Mesenchymal stem cell (in vitro differentiated cells and primary cell): ENCODE data around the gene KIF26A.

Source experiments
- DNase-seq: peaks from one replicate; pipeline ENCODE4 v3.0.0-alpha.2; 2013
- H2AFZ ChIP-seq: one replicate; pipeline ENCODE4 v1.6.1; 2013; ENCODE audit warnings: low read depth, mild to moderate bottlenecking, control low read depth, inconsistent platforms, low read length, moderate library complexity
- H2AK5ac ChIP-seq: 2 replicates; pipeline ENCODE4 v1.6.1; 2013; ENCODE audit warnings: low read length, moderate library complexity, mild to moderate bottlenecking, inconsistent platforms; ENCODE audit not compliant: severe bottlenecking
- H2BK120ac ChIP-seq: one replicate; pipeline ENCODE4 v1.6.1; 2013; ENCODE audit warnings: low read depth, mild to moderate bottlenecking, inconsistent platforms, low read length, moderate library complexity
- H2BK12ac ChIP-seq, 2 experiments: one replicate each; pipeline ENCODE4 v1.6.1; 2013; ENCODE audit warnings: inconsistent platforms in 2 of 2, low read length in 2 of 2, mild to moderate bottlenecking in 2 of 2, moderate library complexity in 2 of 2, control low read depth in 1 of 2
- H2BK15ac ChIP-seq: one replicate; pipeline ENCODE4 v1.6.1; 2013; ENCODE audit warnings: mild to moderate bottlenecking, low read depth, inconsistent platforms; ENCODE audit not compliant: poor library complexity, severe bottlenecking
- H2BK5ac ChIP-seq: 2 replicates; pipeline ENCODE4 v1.6.1; 2013; ENCODE audit warnings: low read depth, mild to moderate bottlenecking, low read length, control low read depth, inconsistent platforms; ENCODE audit not compliant: poor library complexity, severe bottlenecking
- H3K14ac ChIP-seq, 2 experiments: one replicate each; pipeline ENCODE4 v1.6.1; 2013; ENCODE audit warnings: inconsistent platforms in 2 of 2, low read length in 2 of 2, control low read depth in 1 of 2, mild to moderate bottlenecking in 1 of 2, moderate library complexity in 1 of 2
- H3K18ac ChIP-seq, 2 experiments: one replicate each; pipeline ENCODE4 v1.6.1; 2013; ENCODE audit warnings: inconsistent platforms in 2 of 2, low read length in 2 of 2, control low read depth in 1 of 2, low read depth in 1 of 2, mild to moderate bottlenecking in 1 of 2
- H3K23ac ChIP-seq, 2 experiments: one replicate each; pipeline ENCODE4 v1.6.1; 2013; ENCODE audit warnings: inconsistent platforms in 2 of 2, low read length in 2 of 2, mild to moderate bottlenecking in 2 of 2, moderate library complexity in 2 of 2, control low read depth in 1 of 2
- H3K27ac ChIP-seq: 2 replicates; pipeline ENCODE4 v1.5.1; 2013; ENCODE audit warnings: mild to moderate bottlenecking, moderate library complexity, low read length, control low read depth, inconsistent platforms; ENCODE audit not compliant: poor library complexity, severe bottlenecking
- H3K27me3 ChIP-seq, 2 experiments: 2 replicates each; pipeline versions ENCODE4 v1.6.1 to v1.7.0; 2013; ENCODE audit warnings: low read length in 2 of 2, mild to moderate bottlenecking in 2 of 2, moderate library complexity in 2 of 2, control low read depth in 1 of 2, inconsistent platforms in 1 of 2; ENCODE audit not compliant: control insufficient read depth in 1 of 2, insufficient read depth in 1 of 2
- H3K36me3 ChIP-seq, 2 experiments: 2 replicates each; pipeline versions ENCODE4 v1.6.1 to v1.7.0; 2013; ENCODE audit warnings: low read length in 2 of 2, control low read depth in 1 of 2, inconsistent platforms in 1 of 2, low read depth in 1 of 2, mild to moderate bottlenecking in 1 of 2; ENCODE audit not compliant: insufficient read depth in 2 of 2, control insufficient read depth in 1 of 2
- H3K4ac ChIP-seq, 2 experiments: one replicate each; pipeline ENCODE4 v1.6.1; 2013; ENCODE audit warnings: inconsistent platforms in 2 of 2, low read length in 2 of 2, mild to moderate bottlenecking in 2 of 2, moderate library complexity in 2 of 2, control low read depth in 1 of 2, low read depth in 1 of 2
- H3K4me1 ChIP-seq: 2 replicates; pipeline ENCODE4 v1.6.1; 2013; ENCODE audit warnings: low read depth, low read length, control low read depth; ENCODE audit not compliant: control insufficient read depth, insufficient read depth
- H3K4me2 ChIP-seq: 2 replicates; pipeline ENCODE4 v1.6.1; 2013; ENCODE audit warnings: low read length, mild to moderate bottlenecking, inconsistent platforms; ENCODE audit not compliant: poor library complexity, severe bottlenecking
- H3K4me3 ChIP-seq, 2 experiments: 2 replicates each; pipeline versions ENCODE4 v1.5.1 to v1.7.0; 2013; ENCODE audit warnings: low read length in 2 of 2, mild to moderate bottlenecking in 2 of 2, control low read depth in 1 of 2, low read depth in 1 of 2; ENCODE audit not compliant: insufficient read depth in 1 of 2
- H3K79me1 ChIP-seq: replicated peaks from 2 replicates; pipeline ENCODE4 v1.6.1; 2013; ENCODE audit warnings: mild to moderate bottlenecking, control low read depth, low read length, inconsistent platforms; ENCODE audit not compliant: poor library complexity, severe bottlenecking
- H3K9ac ChIP-seq: 2 replicates; pipeline ENCODE4 v1.7.0; 2013; ENCODE audit warnings: mild to moderate bottlenecking, low read length, moderate library complexity
- H3K9me3 ChIP-seq: 2 replicates; pipeline ENCODE4 v1.7.0; 2013; ENCODE audit warnings: mild to moderate bottlenecking, low read length; ENCODE audit not compliant: control insufficient read depth
- H4K8ac ChIP-seq: one replicate; pipeline ENCODE4 v1.6.1; 2013; ENCODE audit warnings: inconsistent platforms, mild to moderate bottlenecking, low read length, moderate library complexity
- H4K91ac ChIP-seq: one replicate; pipeline ENCODE4 v1.6.1; 2013; ENCODE audit warnings: mild to moderate bottlenecking, low read length, inconsistent platforms
- WGBS: methylation state at CpG from one replicate; pipeline ENCODE4 v1.1.7; 2013; ENCODE audit warnings: mixed read lengths; 5-methylcytosine and 5-hydroxymethylcytosine counted together

Gene KIF26A

DNA sequence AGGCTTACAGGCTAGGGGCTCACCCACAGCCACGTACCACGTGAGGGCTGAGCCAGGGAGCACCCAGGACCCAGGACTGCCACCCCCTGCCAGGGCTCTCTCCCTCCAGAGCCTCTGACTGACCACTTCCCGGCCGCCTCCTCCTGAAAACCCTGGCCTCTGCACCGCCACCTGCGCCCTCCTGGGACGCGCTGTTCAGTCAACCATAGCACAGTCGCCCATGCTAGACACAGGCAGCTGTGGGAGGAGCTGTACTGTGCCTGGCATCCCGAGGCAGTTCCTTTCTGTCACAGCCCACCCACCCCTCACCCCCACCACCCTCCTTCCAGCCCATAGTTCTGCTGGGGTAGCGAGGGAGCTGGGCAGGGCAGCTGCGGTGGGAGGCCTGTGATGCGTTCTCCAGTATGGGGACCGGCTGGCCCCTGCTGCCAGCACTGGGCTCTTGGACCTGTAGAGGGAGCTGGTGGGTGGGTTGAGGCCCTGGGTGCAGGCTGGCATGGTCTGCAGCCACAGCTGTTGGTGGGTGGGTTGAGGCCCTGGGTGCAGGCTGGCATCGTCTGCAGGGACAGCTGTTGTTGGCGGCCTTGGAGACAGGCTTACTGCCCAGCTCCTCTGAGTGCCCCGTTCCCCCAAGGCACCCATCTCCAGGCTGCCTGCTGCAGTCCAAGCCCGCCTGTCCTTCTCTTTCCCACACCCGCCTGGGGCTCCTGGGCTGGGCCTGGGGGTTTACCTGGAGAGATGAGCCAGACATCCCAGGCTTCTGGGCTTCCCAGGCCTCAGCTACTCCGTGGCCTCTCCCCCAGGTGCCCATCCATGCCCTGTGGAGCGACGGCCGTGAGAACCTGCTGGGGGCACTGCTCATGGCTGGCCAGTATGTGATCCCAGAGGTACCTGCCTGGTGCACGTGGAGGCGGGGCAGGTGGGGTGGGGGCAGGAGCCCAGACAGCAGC lies 41.4 kb upstream of the KIF26A start:
- no peak overlapping the region for H2BK15ac ChIP-seq
- no peak overlapping the region for H3K14ac ChIP-seq
- no peaks in the 10 kb centered on the region for H3K9me3 ChIP-seq
- no peak overlapping the region for H4K91ac ChIP-seq
- H3K23ac ChIP-seq: no peak overlapping the region
- H3K9ac ChIP-seq: no peak overlapping the region
- no peak overlapping the region for H3K4me3 ChIP-seq
- no peak overlapping the region for H3K4me2 ChIP-seq
- H2AFZ ChIP-seq: no peak overlapping the region
- H3K79me1 ChIP-seq: no peaks in the 10 kb centered on the region
- no peak overlapping the region for H3K27ac ChIP-seq
- H2BK12ac ChIP-seq: no peak overlapping the region
- H2BK120ac ChIP-seq: no peak overlapping the region
- no peak overlapping the region for H2BK5ac ChIP-seq
- H3K18ac ChIP-seq: no peak overlapping the region
- no peaks in the 10 kb centered on the region for H3K36me3 ChIP-seq
- peaks cover 0 to 23% of the 10 kb centered on the region in 2 experiments for H3K27me3 ChIP-seq
- no peak overlapping the region for H3K4ac ChIP-seq
- no peak overlapping the region for H2AK5ac ChIP-seq
- 81% methylated on average over 25 of the region's 25 CpGs for WGBS
- no peak overlapping the region for H4K8ac ChIP-seq
- DNase-seq: no peak
- H3K4me1 ChIP-seq: peaks cover 3% of the 10 kb centered on the region

DNA sequence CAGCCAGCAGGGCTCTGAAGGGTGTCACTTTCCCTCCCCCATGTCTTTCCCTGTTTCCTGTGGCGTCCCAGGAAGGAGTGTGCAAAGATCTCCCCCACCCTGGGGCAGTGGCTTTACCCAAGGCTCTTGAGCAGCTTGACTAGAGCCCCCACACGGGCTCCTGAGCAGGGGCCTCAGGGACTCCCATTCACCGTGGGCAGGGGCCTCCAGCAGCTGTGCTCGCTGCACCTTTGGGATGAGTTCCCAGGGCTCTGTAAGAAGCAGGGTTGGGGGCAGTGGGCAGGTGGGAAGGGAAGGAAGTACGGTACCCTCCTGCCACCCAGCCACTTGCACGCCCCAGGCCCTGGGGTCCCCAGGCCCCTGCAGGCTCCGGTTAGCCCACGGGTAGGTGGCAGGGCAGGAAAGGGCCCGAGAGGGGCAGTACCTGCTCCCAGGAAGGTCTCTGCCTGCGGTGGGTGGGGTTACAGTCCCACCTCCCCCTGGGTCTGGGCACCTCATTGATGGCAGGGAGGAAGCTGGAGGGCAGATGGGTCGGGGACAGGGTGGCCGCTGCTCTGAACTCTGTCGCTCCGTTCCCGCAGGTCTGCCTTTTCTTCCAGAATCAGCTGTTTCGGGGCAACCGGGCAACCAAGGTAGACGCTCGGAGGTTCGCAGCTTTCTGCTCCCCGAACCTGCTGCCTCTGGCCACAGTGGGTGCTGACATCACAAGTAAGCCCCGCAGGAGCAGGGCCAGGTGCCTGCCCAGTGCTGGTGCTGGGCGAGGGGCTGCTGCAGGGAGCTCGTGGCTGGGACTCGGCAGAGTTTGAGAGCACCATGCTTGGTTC lies 39.9 kb upstream of the KIF26A start:
- DNase-seq: no peak
- H2BK15ac ChIP-seq: no peak overlapping the region
- H3K23ac ChIP-seq: no peak overlapping the region
- peaks cover 2% of the 10 kb centered on the region for H3K4me1 ChIP-seq
- H3K27me3 ChIP-seq: peaks cover 0 to 18% of the 10 kb centered on the region in 2 experiments
- H2AFZ ChIP-seq: no peak overlapping the region
- no peak overlapping the region for H2BK120ac ChIP-seq
- no peak overlapping the region for H3K4ac ChIP-seq
- no peaks in the 10 kb centered on the region for H3K79me1 ChIP-seq
- no peaks in the 10 kb centered on the region for H3K36me3 ChIP-seq
- no peak overlapping the region for H3K27ac ChIP-seq
- H2AK5ac ChIP-seq: no peak overlapping the region
- H4K91ac ChIP-seq: no peak overlapping the region
- H4K8ac ChIP-seq: no peak overlapping the region
- no peak overlapping the region for H3K4me2 ChIP-seq
- H3K14ac ChIP-seq: no peak overlapping the region
- 82% methylated on average over 25 of the region's 25 CpGs for WGBS
- no peak overlapping the region for H2BK5ac ChIP-seq
- no peak overlapping the region for H3K9ac ChIP-seq
- no peak overlapping the region for H2BK12ac ChIP-seq
- H3K18ac ChIP-seq: no peak overlapping the region
- H3K9me3 ChIP-seq: no peaks in the 10 kb centered on the region
- no peak overlapping the region for H3K4me3 ChIP-seq

DNA sequence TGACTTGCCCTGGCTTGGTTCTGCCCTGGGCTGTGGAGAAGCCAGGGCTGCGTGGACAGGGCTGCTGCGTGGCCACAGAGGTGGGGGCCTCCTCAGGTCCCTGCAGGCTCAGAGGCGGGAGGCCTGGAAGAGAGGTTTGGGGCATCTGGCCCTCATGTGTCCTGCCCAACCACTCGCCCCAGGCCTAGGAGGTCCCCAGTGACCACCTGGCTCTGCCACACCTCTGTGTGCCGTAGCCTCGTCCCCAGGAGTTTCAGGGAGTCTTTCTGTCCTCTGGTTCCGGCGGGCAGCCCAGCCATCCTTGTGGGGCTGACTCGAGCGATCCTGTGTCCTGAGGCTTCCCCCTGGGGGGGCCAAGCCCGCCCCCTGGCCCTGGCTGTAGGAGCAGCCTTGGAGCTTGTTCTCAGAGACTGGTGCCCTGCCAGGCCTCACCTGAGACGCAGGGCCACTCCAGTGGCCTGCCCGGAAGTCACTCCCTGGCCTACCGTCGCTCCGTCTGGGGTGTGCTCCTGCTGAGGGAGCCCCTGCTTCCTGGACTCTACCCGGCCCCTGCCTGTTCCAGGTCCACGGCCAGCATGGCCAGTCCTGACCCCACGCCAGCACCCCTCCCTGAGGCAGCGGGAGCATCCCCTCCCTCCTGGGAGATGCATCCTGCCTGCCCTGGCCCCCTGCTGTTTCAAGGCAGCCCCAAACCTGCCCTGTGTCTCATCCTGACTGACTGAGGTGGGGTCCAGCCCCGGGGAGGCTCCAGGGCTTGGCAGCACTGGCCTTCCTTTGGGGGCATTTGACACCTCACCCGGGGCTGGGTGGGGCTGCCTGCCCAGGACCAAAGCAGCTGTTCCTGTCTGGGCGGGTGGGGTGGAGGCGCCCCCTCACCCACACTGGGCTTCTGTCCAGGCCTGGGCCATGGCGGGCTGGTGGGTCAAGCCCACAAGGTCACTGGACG lies 39.0 kb upstream of the KIF26A start:
- H3K9me3 ChIP-seq: no peaks in the 10 kb centered on the region

More for the DNA sequence above, 39.0 kb upstream of the KIF26A start:
- no peak overlapping the region for H3K18ac ChIP-seq
- H3K36me3 ChIP-seq: no peaks in the 10 kb centered on the region
- H2AFZ ChIP-seq: no peak overlapping the region
- H3K14ac ChIP-seq: no peak overlapping the region
- no peak overlapping the region for H3K27ac ChIP-seq
- H4K8ac ChIP-seq: no peak overlapping the region
- no peak overlapping the region for H4K91ac ChIP-seq
- H3K9ac ChIP-seq: no peak overlapping the region
- no peak overlapping the region for H2BK5ac ChIP-seq
- H3K4me1 ChIP-seq: peaks cover 2% of the 10 kb centered on the region
- peaks cover 0 to 14% of the 10 kb centered on the region in 2 experiments for H3K27me3 ChIP-seq
- H3K4ac ChIP-seq: no peak overlapping the region
- H2AK5ac ChIP-seq: no peak overlapping the region
- peak overlapping the region in 1 of 2 experiments; percentile 7 for H3K4me3 ChIP-seq
- H3K79me1 ChIP-seq: no peaks in the 10 kb centered on the region
- H3K4me2 ChIP-seq: no peak overlapping the region
- H2BK120ac ChIP-seq: no peak overlapping the region
- no peak overlapping the region for H3K23ac ChIP-seq
- WGBS: 75% methylated on average over 25 of the region's 26 CpGs
- no peak overlapping the region for H2BK12ac ChIP-seq
- no peak overlapping the region for H2BK15ac ChIP-seq
- no peak for DNase-seq
